WTC11 (cell line): ENCODE measurements around the gene SMAD6. TPM values are rescaled to one million over a fixed set of nuclear protein-coding genes. Genes with fewer than 3 reads are reported as not detected.

Experiments used
- ATAC-seq: fragments of 200-7000 bp; cut with Tn5 transposase; 2 replicates; pipeline ENCODE4 v1.10.0; 2021; ENCODE audit warnings: mild to moderate bottlenecking, moderate library complexity
- CTCF ChIA-PET: fragments of 300-600 bp; sonication (Branson Sonifier 250); formaldehyde crosslinking; loops from one replicate; lab custom pipeline; 2021; ENCODE audit warnings: antibody characterized with exemption; lab: Charles Lee
- POLR2A ChIA-PET: fragments of 350-600 bp; sonication (Branson Sonifier 250); formaldehyde crosslinking; loops from one replicate; lab custom pipeline; 2021; ENCODE audit warnings: antibody characterized with exemption; lab: Charles Lee
- DNase-seq: peaks from one replicate; pipeline ENCODE4 v3.0.0; 2021; ENCODE audit warnings: low spot score
- H3K27ac Mint-ChIP-seq: 2 replicates; pipeline ENCODE4 v1.8.0; 2021; ENCODE audit warnings: mixed read lengths
- H3K27me3 Mint-ChIP-seq: 2 replicates; pipeline ENCODE4 v1.8.0; 2021; ENCODE audit warnings: low read depth, mild to moderate bottlenecking, moderate library complexity, mixed read lengths
- H3K36me3 Mint-ChIP-seq: 2 replicates; pipeline ENCODE4 v1.8.0; 2021; ENCODE audit warnings: mixed read lengths
- H3K4me1 Mint-ChIP-seq: 2 replicates; pipeline ENCODE4 v1.8.0; 2022; ENCODE audit warnings: mixed read lengths
- H3K4me3 Mint-ChIP-seq: 2 replicates; pipeline ENCODE4 v1.8.0; 2021; ENCODE audit warnings: mild to moderate bottlenecking, moderate library complexity, mixed read lengths
- H3K9me3 Mint-ChIP-seq: 2 replicates; pipeline ENCODE4 v1.8.0; 2021; ENCODE audit warnings: mixed read lengths
- ATF1 ChIP-seq: sonication (generic); formaldehyde crosslinking; IDR thresholded peaks from 2 replicates; pipeline ENCODE4 v1.8.1; 2023; ENCODE audit warnings: mild to moderate bottlenecking, moderate library complexity, missing genetic modification reagents
- CTCF ChIP-seq: fragments of 200-600 bp; IDR thresholded peaks from 2 replicates; pipeline ENCODE4 v1.8.0; 2022; ENCODE audit warnings: antibody characterized with exemption
- E2F4 ChIP-seq: sonication (generic); formaldehyde crosslinking; IDR thresholded peaks from 2 replicates; pipeline ENCODE4 v1.8.1; 2022; ENCODE audit warnings: low read depth, mild to moderate bottlenecking, moderate library complexity, missing genetic modification reagents, borderline replicate concordance
- E2F5 ChIP-seq: sonication (generic); formaldehyde crosslinking; IDR thresholded peaks from 2 replicates; pipeline ENCODE4 v1.8.1; 2022; ENCODE audit warnings: mild to moderate bottlenecking, moderate library complexity, missing genetic modification reagents
- ERG ChIP-seq: fragments of 250-450 bp; sonication (Bioruptor Pico); IDR thresholded peaks from 2 replicates; pipeline ENCODE4 v1.8.0; 2021; ENCODE audit warnings: mild to moderate bottlenecking
- GTF2I ChIP-seq: fragments of 250-450 bp; sonication (Bioruptor Pico); conservative IDR thresholded peaks from 2 replicates; pipeline ENCODE4 v1.4.0; 2021; ENCODE audit warnings: mild to moderate bottlenecking
- NR1H2 ChIP-seq: sonication (generic); formaldehyde crosslinking; IDR thresholded peaks from 2 replicates; pipeline ENCODE4 v1.9.0; 2021; ENCODE audit warnings: mild to moderate bottlenecking, moderate library complexity, missing genetic modification reagents
- NR2C2 ChIP-seq: sonication (generic); formaldehyde crosslinking; IDR thresholded peaks from 2 replicates; pipeline ENCODE4 v1.8.0; 2022; ENCODE audit warnings: mild to moderate bottlenecking, missing genetic modification reagents
- ZNF317 ChIP-seq: sonication (generic); formaldehyde crosslinking; IDR thresholded peaks from 2 replicates; pipeline ENCODE4 v1.8.1; 2023; ENCODE audit warnings: low read depth, mild to moderate bottlenecking, moderate library complexity, missing genetic modification reagents, borderline replicate concordance
- ZNF512 ChIP-seq: sonication (generic); formaldehyde crosslinking; IDR thresholded peaks from 2 replicates; pipeline ENCODE4 v1.8.1; 2022; ENCODE audit warnings: missing genetic modification reagents, borderline replicate concordance
- ZNF532 ChIP-seq: fragments of 250-450 bp; sonication (Bioruptor Pico); IDR thresholded peaks from 2 replicates; pipeline ENCODE4 v1.9.0; 2021; ENCODE audit warnings: mild to moderate bottlenecking, borderline replicate concordance
- total RNA-seq: library from RNA; stranded (reverse); gene quantifications from 3 replicates; pipeline ENCODE4 v1.2.3, GENCODE V29; 2021

SMAD6 gene
- total RNA-seq, 1 experiment from 2014 or later, result 13.9 TPM

- peaks cover 2% of the 10 kb centered on the region for H3K36me3 Mint-ChIP-seq
- DNase-seq (no peak), ATAC-seq (no peak)
- peaks cover 19% of the 10 kb centered on the region for H3K4me1 Mint-ChIP-seq
- ChIA-PET POLR2A (no interaction called here), CTCF (interaction anchor here (0.5 to 0.6 kb wide), 2 partner anchors 40 to 675 kb away, joined by 3 read pairs; no protein-coding TSS in a partner anchor)
- no peaks in the 10 kb centered on the region for H3K27me3 Mint-ChIP-seq
- H3K27ac Mint-ChIP-seq, result no peak overlapping the region
- H3K9me3 Mint-ChIP-seq, result peaks cover 2% of the 10 kb centered on the region
- no peak overlapping the region for H3K4me3 Mint-ChIP-seq
- TF ChIP-seq E2F5 (CRISPR knock-in tag), result no peak
Measured at GRCh38 chr15:66760097-66760967, 58.3 kb downstream of the SMAD6 start.

- H3K4me3 Mint-ChIP-seq, result no peak overlapping the region
- H3K4me1 Mint-ChIP-seq, result peaks cover 27% of the 10 kb centered on the region
- TF ChIP-seq ZNF532 (CRISPR knock-in tag), result no peak
- TF ChIP-seq ATF1 (CRISPR knock-in tag), result no peak
- TF ChIP-seq NR1H2 (CRISPR knock-in tag), result no peak
- no peak for TF ChIP-seq ERG (CRISPR knock-in tag)
- no peak for TF ChIP-seq GTF2I (CRISPR knock-in tag)
- TF ChIP-seq E2F4, result no peak
- no peak for TF ChIP-seq ZNF512 (CRISPR knock-in tag)
- no peak for TF ChIP-seq CTCF
- TF ChIP-seq NR2C2 (CRISPR knock-in tag), result no peak
- no peak for TF ChIP-seq ZNF317
- ChIA-PET POLR2A (no interaction called here), CTCF (interaction anchor here (0.8 to 1.0 kb wide), 2 partner anchors 9 to 91 kb away, joined by 3 to 4 read pairs; no protein-coding TSS in a partner anchor)
- no peak for DNase-seq
- ATAC-seq, result no peak
- H3K36me3 Mint-ChIP-seq, result no peaks in the 10 kb centered on the region
- H3K27ac Mint-ChIP-seq, result peak overlapping the region; percentile 75
- H3K27me3 Mint-ChIP-seq, result no peaks in the 10 kb centered on the region
- H3K9me3 Mint-ChIP-seq, result no peaks in the 10 kb centered on the region
Measured at GRCh38 chr15:66760968-66761725, 59.1 kb downstream of the SMAD6 start.
